Endodermal cell (in vitro differentiated cells): Measurements from ENCODE around the gene SPTAN1. TPM values are rescaled to one million over a fixed set of nuclear protein-coding genes. Genes with fewer than 3 reads are reported as not detected.

Source experiments
- DNase-seq: peaks from one replicate; pipeline ENCODE4 v3.0.0-alpha.2; 2017
- H3K27ac ChIP-seq: 2 replicates; pipeline ENCODE4 v1.5.1; 2013; ENCODE audit warnings: mild to moderate bottlenecking, low read depth, low read length, moderate library complexity
- H3K27me3 ChIP-seq: 2 replicates; pipeline ENCODE4 v1.6.1; 2013; ENCODE audit warnings: mild to moderate bottlenecking, low read length, moderate library complexity; ENCODE audit not compliant: insufficient read depth, control insufficient read depth, poor library complexity, severe bottlenecking
- H3K36me3 ChIP-seq: 2 replicates; pipeline ENCODE4 v1.7.0; 2013; ENCODE audit warnings: mild to moderate bottlenecking, low read length, moderate library complexity; ENCODE audit not compliant: control insufficient read depth, insufficient read depth
- H3K4me1 ChIP-seq: one replicate; pipeline ENCODE4 v1.7.0; 2013; ENCODE audit warnings: low read length; ENCODE audit not compliant: control insufficient read depth, insufficient read depth
- H3K4me3 ChIP-seq: 2 replicates; pipeline ENCODE4 v1.5.1; 2013; ENCODE audit warnings: mild to moderate bottlenecking, low read length, moderate library complexity
- H3K9ac ChIP-seq: 2 replicates; pipeline ENCODE4 v1.6.1; 2013; ENCODE audit warnings: mild to moderate bottlenecking, low read length, moderate library complexity; ENCODE audit not compliant: poor library complexity, severe bottlenecking; ENCODE audit errors: extremely low read depth
- H3K9me3 ChIP-seq: 2 replicates; pipeline ENCODE4 v1.6.1; 2013; ENCODE audit warnings: mild to moderate bottlenecking, low read length, moderate library complexity; ENCODE audit not compliant: control insufficient read depth
- H3K27ac Mint-ChIP-seq: 2 replicates; pipeline ENCODE4 v1.8.0; 2020; ENCODE audit warnings: mixed read lengths
- H3K27me3 Mint-ChIP-seq: 2 replicates; pipeline ENCODE4 v1.8.0; 2021; ENCODE audit warnings: mild to moderate bottlenecking, mixed read lengths; ENCODE audit not compliant: insufficient read depth
- H3K36me3 Mint-ChIP-seq: 2 replicates; pipeline ENCODE4 v1.8.0; 2020; ENCODE audit warnings: low read depth, mixed read lengths
- H3K4me1 Mint-ChIP-seq: 2 replicates; pipeline ENCODE4 v1.8.0; 2020; ENCODE audit warnings: mixed read lengths
- H3K4me3 Mint-ChIP-seq: 2 replicates; pipeline ENCODE4 v1.8.0; 2020; ENCODE audit warnings: mild to moderate bottlenecking, moderate library complexity, mixed read lengths
- H3K9me3 Mint-ChIP-seq: 2 replicates; pipeline ENCODE4 v1.8.0; 2020; ENCODE audit warnings: mild to moderate bottlenecking, mixed read lengths
- CTCF ChIP-seq: fragments of 200-600 bp; sonication (generic); conservative IDR thresholded peaks from 2 replicates; pipeline ENCODE4 v1.5.0; 2021; ENCODE audit warnings: antibody characterized with exemption, mild to moderate bottlenecking
- WGBS, 2 experiments: methylation state at CpG; one replicate each; pipeline versions ENCODE4 v1.1.5 to v1.1.7; 2013; ENCODE audit warnings: missing lambda C conversion rate in 2 of 2, mixed read lengths in 1 of 2; ENCODE audit not compliant: insufficient coverage in 1 of 2, insufficient read length in 1 of 2; 5-methylcytosine and 5-hydroxymethylcytosine counted together
- total RNA-seq, 2 donors: library from RNA; stranded (reverse); fragmentation: NEBNext Ultra II Directional in 1 of 2; extraction: Animal tissue kit (Norgen Biotek cat#: 25700) in 1 of 2; gene quantifications; 2 replicates in 1 of 2; 3 replicates in 1 of 2; pipeline ENCODE4 v1.2.1, GENCODE V29; 2021

The SPTAN1 gene
- total RNA-seq, 2 donors from 2014 or later: 309 to 319 TPM

- no peak for DNase-seq
- no peak for TF ChIP-seq CTCF
- H3K9me3 ChIP-seq: no peaks in the 10 kb centered on the region
- H3K27ac Mint-ChIP-seq: no peak overlapping the region
- no peaks in the 10 kb centered on the region for H3K9me3 Mint-ChIP-seq
- no peak overlapping the region for H3K4me3 ChIP-seq
- H3K9ac ChIP-seq: no peak overlapping the region
- no peak overlapping the region for H3K27ac ChIP-seq
- H3K36me3 ChIP-seq: peaks cover 85% of the 10 kb centered on the region
- WGBS, 2 experiments: 97 to 98% methylated on average over 8 of the region's 8 CpGs
- H3K27me3 ChIP-seq: no peaks in the 10 kb centered on the region
- H3K36me3 Mint-ChIP-seq: peaks cover 76% of the 10 kb centered on the region
- no peaks in the 10 kb centered on the region for H3K27me3 Mint-ChIP-seq
- no peaks in the 10 kb centered on the region for H3K4me1 Mint-ChIP-seq
- H3K4me3 Mint-ChIP-seq: no peak overlapping the region
- no peaks in the 10 kb centered on the region for H3K4me1 ChIP-seq
Measured at GRCh38 chr9:128617943-128618342, 65.6 kb downstream of the SPTAN1 start.

- no peaks in the 10 kb centered on the region for H3K9me3 ChIP-seq
- 95% methylated on average over 6 of the region's 6 CpGs for WGBS, 2 experiments
- no peaks in the 10 kb centered on the region for H3K27me3 ChIP-seq
- no peak for DNase-seq
- no peaks in the 10 kb centered on the region for H3K4me1 ChIP-seq
- H3K9ac ChIP-seq: no peak overlapping the region
- H3K36me3 ChIP-seq: peaks cover 83% of the 10 kb centered on the region
- H3K27ac Mint-ChIP-seq: no peak overlapping the region
- peaks cover 66% of the 10 kb centered on the region for H3K36me3 Mint-ChIP-seq
- no peak for TF ChIP-seq CTCF
- H3K27me3 Mint-ChIP-seq: no peaks in the 10 kb centered on the region
- no peaks in the 10 kb centered on the region for H3K9me3 Mint-ChIP-seq
- no peaks in the 10 kb centered on the region for H3K4me1 Mint-ChIP-seq
- no peak overlapping the region for H3K4me3 ChIP-seq
- no peak overlapping the region for H3K27ac ChIP-seq
- no peak overlapping the region for H3K4me3 Mint-ChIP-seq
Measured at GRCh38 chr9:128619127-128619526, 66.7 kb downstream of the SPTAN1 start.

GRCh38 chr9:128619779-128620178, 67.4 kb downstream of the SPTAN1 start:
- H3K9ac ChIP-seq: no peak overlapping the region
- no peak for TF ChIP-seq CTCF
- no peak overlapping the region for H3K4me3 Mint-ChIP-seq
- H3K4me3 ChIP-seq: no peak overlapping the region
- H3K9me3 ChIP-seq: no peaks in the 10 kb centered on the region
- 96 to 100% methylated on average over 5 of the region's 5 CpGs for WGBS, 2 experiments
- no peaks in the 10 kb centered on the region for H3K27me3 Mint-ChIP-seq
- H3K4me1 Mint-ChIP-seq: no peaks in the 10 kb centered on the region
- peaks cover 83% of the 10 kb centered on the region for H3K36me3 ChIP-seq
- DNase-seq: no peak
- no peaks in the 10 kb centered on the region for H3K4me1 ChIP-seq
- H3K9me3 Mint-ChIP-seq: no peaks in the 10 kb centered on the region
- no peak overlapping the region for H3K27ac Mint-ChIP-seq
- peaks cover 68% of the 10 kb centered on the region for H3K36me3 Mint-ChIP-seq
- no peak overlapping the region for H3K27ac ChIP-seq
- H3K27me3 ChIP-seq: no peaks in the 10 kb centered on the region
